Endothelial cell of umbilical vein (primary cell): ENCODE measurements around the gene ANKRD28. TPM values are rescaled to one million over a fixed set of nuclear protein-coding genes. Genes with fewer than 3 reads are reported as not detected.

Source experiments
- BruUV-seq: library from RNA; stranded (reverse); fragments of 400-500 nt; replicated peaks from 2 replicates; lab custom pipeline; 2021; lab: Mats Ljungman, UMichigan
- CTCF ChIA-PET: fragments of 300-600, 350-600 bp; sonication (Branson Sonifier 250); formaldehyde crosslinking; loops from one replicate; lab custom pipeline; 2021; ENCODE audit warnings: antibody characterized with exemption, inconsistent platforms; lab: Charles Lee
- POLR2A ChIA-PET: fragments of 300-600, 350-600 bp; sonication (Branson Sonifier 250); formaldehyde crosslinking; loops from one replicate; lab custom pipeline; 2021; ENCODE audit warnings: antibody characterized with exemption, inconsistent platforms; lab: Charles Lee
- DNase-seq: peaks from one replicate; pipeline ENCODE4 v3.0.0-alpha.2; 2011; ENCODE audit warnings: low read depth, low spot score
- FAIRE-seq: peaks from 2 replicates; lab custom pipeline; 2011; peaks lifted over from hg19 to GRCh38; lab: Jason Lieb, UNC
- H2AFZ ChIP-seq: 2 replicates; pipeline ENCODE4 v1.6.0; 2012; ENCODE audit warnings: low read depth, low read length, control low read depth, inconsistent platforms
- H3K27ac ChIP-seq: 2 replicates; pipeline ENCODE4 v1.5.1; 2011; ENCODE audit warnings: low read depth, mild to moderate bottlenecking, control low read depth, low read length, moderate library complexity; ENCODE audit not compliant: insufficient read depth
- H3K27me3 ChIP-seq, 2 experiments: 2 replicates each; pipeline versions ENCODE4 v1.6.0 to v1.6.1; 2011; ENCODE audit warnings: low read length in 2 of 2, mixed read lengths in 1 of 2; ENCODE audit not compliant: control insufficient read depth in 2 of 2, insufficient read depth in 2 of 2
- H3K36me3 ChIP-seq, 2 experiments: 2 replicates in 1 of 2; 3 replicates in 1 of 2; pipeline ENCODE4 v1.5.1; 2011; ENCODE audit warnings: low read length in 2 of 2, mild to moderate bottlenecking in 1 of 2, moderate library complexity in 1 of 2; ENCODE audit not compliant: control insufficient read depth in 2 of 2, insufficient read depth in 2 of 2; ENCODE audit errors: extremely low read depth in 1 of 2
- H3K4me1 ChIP-seq: 3 replicates; pipeline ENCODE4 v1.5.1; 2011; ENCODE audit warnings: mild to moderate bottlenecking, low read length; ENCODE audit not compliant: control insufficient read depth, insufficient read depth; ENCODE audit errors: extremely low read depth
- H3K4me2 ChIP-seq: 2 replicates; pipeline ENCODE4 v1.6.1; 2011; ENCODE audit warnings: low read length, control low read depth, mixed read lengths; ENCODE audit not compliant: insufficient read depth
- H3K4me3 ChIP-seq, 3 experiments: fragments of 200-600 bp in 1 of 3; sonication (generic), shearing (Covaris generic) in 1 of 3; replicated peaks in 1 of 3; 2 replicates each; pipeline ENCODE4 v1.5.1; 2011 to 2016; ENCODE audit warnings: control low read depth in 3 of 3, low read length in 3 of 3, mild to moderate bottlenecking in 2 of 3, inconsistent platforms in 1 of 3, low read depth in 1 of 3, moderate library complexity in 1 of 3; ENCODE audit not compliant: insufficient read depth in 1 of 3
- H3K79me2 ChIP-seq: 2 replicates; pipeline ENCODE4 v1.6.0; 2012; ENCODE audit warnings: low read length, inconsistent platforms; ENCODE audit not compliant: control insufficient read depth, insufficient read depth
- H3K9ac ChIP-seq: replicated peaks from 2 replicates; pipeline ENCODE3; 2011; ENCODE audit warnings: low read length, control low read depth; ENCODE audit not compliant: insufficient read depth; ENCODE audit errors: extremely low read depth
- H3K9me1 ChIP-seq: replicated peaks from 3 replicates; pipeline ENCODE4 v1.6.0; 2011; ENCODE audit warnings: mild to moderate bottlenecking, low read length; ENCODE audit not compliant: control insufficient read depth, insufficient read depth; ENCODE audit errors: extremely low read depth
- H3K9me3 ChIP-seq: replicated peaks from 2 replicates; pipeline ENCODE4 v1.5.1; 2012; ENCODE audit warnings: low read length, inconsistent platforms; ENCODE audit not compliant: control insufficient read depth, insufficient read depth
- H4K20me1 ChIP-seq: replicated peaks from 2 replicates; pipeline ENCODE3; 2011; ENCODE audit warnings: mild to moderate bottlenecking, low read length; ENCODE audit not compliant: control insufficient read depth, insufficient read depth; ENCODE audit errors: extremely low read depth
- EZH2 ChIP-seq: IDR thresholded peaks from 2 replicates; pipeline ENCODE4 v1.6.1; 2012; ENCODE audit warnings: borderline replicate concordance, low read depth, mild to moderate bottlenecking, moderate library complexity, low read length, inconsistent platforms; ENCODE audit not compliant: severe bottlenecking
- FOS ChIP-seq: IDR thresholded peaks from 2 replicates; pipeline ENCODE4 v1.6.1; 2011; ENCODE audit warnings: mild to moderate bottlenecking, low read length, moderate library complexity, borderline replicate concordance; ENCODE audit not compliant: insufficient read depth
- GATA2 ChIP-seq: IDR thresholded peaks from 2 replicates; pipeline ENCODE4 v1.7.0; 2011; ENCODE audit warnings: low read depth, mild to moderate bottlenecking, moderate library complexity, mixed read lengths, low read length; ENCODE audit not compliant: insufficient read length, insufficient read depth
- JUN ChIP-seq: IDR thresholded peaks from 2 replicates; pipeline ENCODE4 v1.6.1; 2011; ENCODE audit warnings: borderline replicate concordance, low read depth; ENCODE audit not compliant: insufficient read length, insufficient read depth
- MAX ChIP-seq: IDR thresholded peaks from 2 replicates; pipeline ENCODE4 v1.6.1; 2011; ENCODE audit not compliant: insufficient read depth, insufficient read length
- MYC ChIP-seq: IDR thresholded peaks from one replicate; pipeline ENCODE4 v1.6.1; 2011; ENCODE audit warnings: mild to moderate bottlenecking, low read depth, low read length
- POLR2A ChIP-seq: IDR thresholded peaks from 2 replicates; pipeline ENCODE4 v1.6.1; 2012; ENCODE audit warnings: low read depth, mild to moderate bottlenecking, control low read depth, low read length
- POLR2AphosphoS5 ChIP-seq: IDR thresholded peaks from 2 replicates; pipeline ENCODE4 v1.6.1; 2012; ENCODE audit warnings: low read depth, mild to moderate bottlenecking, control low read depth, low read length, moderate library complexity; ENCODE audit not compliant: insufficient read depth
- dilution Hi-C: fragments of 300-500 bp; cut with MboI; formaldehyde crosslinking; loops from one replicate; pipeline ENCODE4 v1.15.0; 2019; ENCODE audit warnings: low sequenced_read_pairs; ENCODE audit not compliant: extremely low pct_ligation_motif_present
- intact Hi-C: fragments of 100-400 bp; cut with micrococcal nuclease; formaldehyde crosslinking; loops from one replicate; pipeline ENCODE4 v1.10.0; 2022
- polyA plus RNA-seq, 4 experiments: library from polyadenylated mRNA; depleted of rRNA in 3 of 4; stranded (reverse) in 3 of 4; unstranded in 1 of 4; fragments of >200 nt; gene quantifications; 2 replicates each; pipeline versions ENCODE4 v1.2.1 to v1.2.3, GENCODE V29; 2011 to 2012; ENCODE audit warnings: missing spikeins in 1 of 4
- total RNA-seq: library from RNA; stranded (reverse); gene quantifications from 2 replicates; pipeline ENCODE4 v1.2.3, GENCODE V29; 2021
- TF ChIP-seq, protein P1 (sequence below), 2 donors: IDR thresholded peaks; 1 replicate in 1 of 2; 2 replicates in 1 of 2; pipeline ENCODE4 v1.5.1; 2011; ENCODE audit warnings: low read length in 2 of 2, mild to moderate bottlenecking in 2 of 2, moderate library complexity in 2 of 2, control low read depth in 1 of 2, inconsistent platforms in 1 of 2, low read depth in 1 of 2; ENCODE audit not compliant: insufficient read depth in 1 of 2; ENCODE audit errors: extremely low read depth in 1 of 2

The ANKRD28 gene
- total and polyA plus RNA-seq, 2 donors (not counting 3 experiments of a cell fraction or from before 2014, with no cell fraction given) = 36.7 to 97.3 TPM

DNA sequence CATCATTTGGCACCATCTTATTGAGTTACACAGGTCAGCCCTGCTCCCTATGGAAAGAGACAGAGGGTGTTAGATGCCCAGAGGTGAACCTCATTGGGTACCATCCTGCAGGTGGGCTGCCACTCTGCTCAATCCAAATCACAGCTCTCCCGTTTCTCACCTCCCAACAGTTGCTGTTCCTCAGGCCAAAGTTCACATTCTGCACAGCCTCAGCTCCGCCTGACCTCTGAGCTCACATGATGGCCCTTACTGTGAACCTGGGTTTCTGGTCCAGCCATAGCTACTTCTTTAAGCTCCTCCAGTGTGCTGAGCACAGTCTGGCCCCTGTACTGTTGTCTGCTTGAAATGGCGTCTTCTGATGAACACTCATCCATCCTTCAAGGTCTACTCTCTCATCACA lies 148.4 kb downstream of the ANKRD28 start:
- ChIA-PET CTCF (interaction anchor here (0.9 to 1.1 kb wide), 2 partner anchors 13 to 18 kb away, joined by 3 read pairs; no protein-coding TSS in a partner anchor), POLR2A (no interaction called here)
- Histone ChIP-seq H2AFZ (no peak overlapping the region), H3K36me3 (no peaks in the 10 kb centered on the region), H3K9me3 (no peaks in the 10 kb centered on the region), H3K27me3 (no peaks in the 10 kb centered on the region), H4K20me1 (no peaks in the 10 kb centered on the region), H3K4me3 (no peak overlapping the region), H3K4me2 (no peak overlapping the region), H3K4me1 (peaks cover 44% of the 10 kb centered on the region), H3K9ac (no peak overlapping the region), H3K9me1 (no peaks in the 10 kb centered on the region), H3K79me2 (no peaks in the 10 kb centered on the region), H3K27ac (no peak overlapping the region)
- no peak for FAIRE-seq
- no peak for DNase-seq
- TF ChIP-seq JUN (no peak), MYC (no peak), POLR2A (no peak), EZH2 (no peak), MAX (no peak), POLR2AphosphoS5 (no peak), GATA2 (no peak), FOS (no peak)
- TF ChIP-seq, protein P1, sequence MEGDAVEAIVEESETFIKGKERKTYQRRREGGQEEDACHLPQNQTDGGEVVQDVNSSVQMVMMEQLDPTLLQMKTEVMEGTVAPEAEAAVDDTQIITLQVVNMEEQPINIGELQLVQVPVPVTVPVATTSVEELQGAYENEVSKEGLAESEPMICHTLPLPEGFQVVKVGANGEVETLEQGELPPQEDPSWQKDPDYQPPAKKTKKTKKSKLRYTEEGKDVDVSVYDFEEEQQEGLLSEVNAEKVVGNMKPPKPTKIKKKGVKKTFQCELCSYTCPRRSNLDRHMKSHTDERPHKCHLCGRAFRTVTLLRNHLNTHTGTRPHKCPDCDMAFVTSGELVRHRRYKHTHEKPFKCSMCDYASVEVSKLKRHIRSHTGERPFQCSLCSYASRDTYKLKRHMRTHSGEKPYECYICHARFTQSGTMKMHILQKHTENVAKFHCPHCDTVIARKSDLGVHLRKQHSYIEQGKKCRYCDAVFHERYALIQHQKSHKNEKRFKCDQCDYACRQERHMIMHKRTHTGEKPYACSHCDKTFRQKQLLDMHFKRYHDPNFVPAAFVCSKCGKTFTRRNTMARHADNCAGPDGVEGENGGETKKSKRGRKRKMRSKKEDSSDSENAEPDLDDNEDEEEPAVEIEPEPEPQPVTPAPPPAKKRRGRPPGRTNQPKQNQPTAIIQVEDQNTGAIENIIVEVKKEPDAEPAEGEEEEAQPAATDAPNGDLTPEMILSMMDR (IDR thresholded peaks at IDR 0.05; ENCODE audit: extremely low read depth in 1 of 2, insufficient read depth in 1 of 2, low read depth in 1 of 2, low read length in 2 of 2) = no peak
- intact Hi-C loops (no loop called here), dilution Hi-C loops (loop anchor here (25.0 kb wide), 1 partner anchor 413 kb away; no protein-coding TSS in a partner anchor)
- no TSS peak for BruUV-seq
